Panc1 (cell line): ENCODE results near the gene SYT8.
"Not testable (repeated sequence)": the region's sequence is repeated elsewhere in the genome, so short reads cannot be mapped to it uniquely, and the experiment has no call there.

ENCODE experiments used
- TCF7L2 ChIP-seq: IDR thresholded peaks from 2 replicates; pipeline ENCODE4 v1.6.1; 2011; ENCODE audit warnings: mild to moderate bottlenecking, low read depth, low read length, inconsistent platforms
- TF ChIP-seq, protein P1 (sequence below): fragments of 450-650 bp; IDR thresholded peaks from 2 replicates; pipeline ENCODE4 v1.5.1; 2017; ENCODE audit warnings: mild to moderate bottlenecking

DNA sequence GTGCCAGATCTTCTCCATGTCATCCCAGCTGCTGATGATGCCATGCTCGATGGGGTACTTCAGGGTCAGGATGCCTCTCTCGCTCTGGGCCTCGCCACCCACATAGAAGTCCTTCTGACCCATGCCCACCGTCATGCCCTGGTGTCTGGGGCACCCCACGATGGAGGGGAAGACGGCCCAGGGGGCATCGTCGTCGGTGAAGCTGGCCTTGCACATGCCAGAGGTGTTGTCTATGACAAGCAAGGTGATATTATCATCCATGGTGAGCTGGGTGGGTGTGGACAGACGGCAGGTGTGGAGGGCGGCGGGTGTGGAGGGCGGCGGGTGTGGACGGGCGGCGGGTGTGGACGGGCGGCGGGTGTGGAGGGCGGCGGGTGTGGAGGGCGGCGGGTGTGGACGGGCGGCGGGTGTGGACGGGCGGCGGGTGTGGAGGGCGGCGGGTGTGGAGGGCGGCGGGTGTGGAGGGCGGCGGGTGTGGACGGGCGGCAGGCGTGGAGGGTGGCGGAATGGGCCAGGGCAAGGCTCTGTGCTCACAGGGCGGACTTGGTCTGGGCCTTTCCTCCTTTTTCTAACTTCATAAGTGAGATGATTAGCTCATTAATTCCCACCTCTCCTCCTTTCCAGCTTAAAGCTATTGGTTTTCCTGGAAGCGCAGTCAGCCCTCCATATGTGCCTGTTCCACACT, 30.8 kb upstream of the SYT8 start:
- TF ChIP-seq TCF7L2 = not testable (repeated sequence)
- TF ChIP-seq, protein P1, sequence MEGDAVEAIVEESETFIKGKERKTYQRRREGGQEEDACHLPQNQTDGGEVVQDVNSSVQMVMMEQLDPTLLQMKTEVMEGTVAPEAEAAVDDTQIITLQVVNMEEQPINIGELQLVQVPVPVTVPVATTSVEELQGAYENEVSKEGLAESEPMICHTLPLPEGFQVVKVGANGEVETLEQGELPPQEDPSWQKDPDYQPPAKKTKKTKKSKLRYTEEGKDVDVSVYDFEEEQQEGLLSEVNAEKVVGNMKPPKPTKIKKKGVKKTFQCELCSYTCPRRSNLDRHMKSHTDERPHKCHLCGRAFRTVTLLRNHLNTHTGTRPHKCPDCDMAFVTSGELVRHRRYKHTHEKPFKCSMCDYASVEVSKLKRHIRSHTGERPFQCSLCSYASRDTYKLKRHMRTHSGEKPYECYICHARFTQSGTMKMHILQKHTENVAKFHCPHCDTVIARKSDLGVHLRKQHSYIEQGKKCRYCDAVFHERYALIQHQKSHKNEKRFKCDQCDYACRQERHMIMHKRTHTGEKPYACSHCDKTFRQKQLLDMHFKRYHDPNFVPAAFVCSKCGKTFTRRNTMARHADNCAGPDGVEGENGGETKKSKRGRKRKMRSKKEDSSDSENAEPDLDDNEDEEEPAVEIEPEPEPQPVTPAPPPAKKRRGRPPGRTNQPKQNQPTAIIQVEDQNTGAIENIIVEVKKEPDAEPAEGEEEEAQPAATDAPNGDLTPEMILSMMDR = not testable (repeated sequence)
